ENCODE results near the gene RREB1.

RREB1 gene

DNA sequence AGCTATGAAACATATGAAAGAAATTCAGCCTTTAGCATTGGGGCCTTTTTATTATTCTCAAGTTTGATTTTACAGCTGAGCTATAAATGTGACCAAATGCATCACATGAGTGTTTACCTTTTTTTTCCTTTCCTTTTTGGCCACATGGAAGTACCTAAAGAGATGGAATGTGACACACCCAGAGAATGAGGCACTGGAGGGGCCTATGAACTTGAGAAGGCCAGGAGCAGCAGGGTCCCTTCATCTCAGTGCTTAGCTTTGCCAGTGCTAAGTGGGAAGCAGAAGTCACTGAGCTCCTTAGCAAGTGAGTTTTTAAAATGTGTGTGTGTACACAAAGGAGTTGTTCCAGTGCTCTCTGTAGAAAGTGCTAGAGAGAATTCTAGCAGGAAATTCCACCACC is 44.7 kb downstream of the RREB1 start (continued):
- TF ChIP-seq, protein P1, sequence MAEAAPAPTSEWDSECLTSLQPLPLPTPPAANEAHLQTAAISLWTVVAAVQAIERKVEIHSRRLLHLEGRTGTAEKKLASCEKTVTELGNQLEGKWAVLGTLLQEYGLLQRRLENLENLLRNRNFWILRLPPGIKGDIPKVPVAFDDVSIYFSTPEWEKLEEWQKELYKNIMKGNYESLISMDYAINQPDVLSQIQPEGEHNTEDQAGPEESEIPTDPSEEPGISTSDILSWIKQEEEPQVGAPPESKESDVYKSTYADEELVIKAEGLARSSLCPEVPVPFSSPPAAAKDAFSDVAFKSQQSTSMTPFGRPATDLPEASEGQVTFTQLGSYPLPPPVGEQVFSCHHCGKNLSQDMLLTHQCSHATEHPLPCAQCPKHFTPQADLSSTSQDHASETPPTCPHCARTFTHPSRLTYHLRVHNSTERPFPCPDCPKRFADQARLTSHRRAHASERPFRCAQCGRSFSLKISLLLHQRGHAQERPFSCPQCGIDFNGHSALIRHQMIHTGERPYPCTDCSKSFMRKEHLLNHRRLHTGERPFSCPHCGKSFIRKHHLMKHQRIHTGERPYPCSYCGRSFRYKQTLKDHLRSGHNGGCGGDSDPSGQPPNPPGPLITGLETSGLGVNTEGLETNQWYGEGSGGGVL (tag by site-specific recombination; IDR thresholded peaks at IDR 0.05), result no peak
- TF ChIP-seq ZNF791 (tag by site-specific recombination; IDR thresholded peaks at IDR 0.05) (no peak), ZNF140 (tag by site-specific recombination; IDR thresholded peaks at IDR 0.05) (no peak), OVOL3 (tag by site-specific recombination; IDR thresholded peaks at IDR 0.05) (no peak), ZNF292 (tag by site-specific recombination; IDR thresholded peaks at IDR 0.05; ENCODE audit: borderline replicate concordance, low read depth) (no peak)
- TF ChIP-seq, protein P2, sequence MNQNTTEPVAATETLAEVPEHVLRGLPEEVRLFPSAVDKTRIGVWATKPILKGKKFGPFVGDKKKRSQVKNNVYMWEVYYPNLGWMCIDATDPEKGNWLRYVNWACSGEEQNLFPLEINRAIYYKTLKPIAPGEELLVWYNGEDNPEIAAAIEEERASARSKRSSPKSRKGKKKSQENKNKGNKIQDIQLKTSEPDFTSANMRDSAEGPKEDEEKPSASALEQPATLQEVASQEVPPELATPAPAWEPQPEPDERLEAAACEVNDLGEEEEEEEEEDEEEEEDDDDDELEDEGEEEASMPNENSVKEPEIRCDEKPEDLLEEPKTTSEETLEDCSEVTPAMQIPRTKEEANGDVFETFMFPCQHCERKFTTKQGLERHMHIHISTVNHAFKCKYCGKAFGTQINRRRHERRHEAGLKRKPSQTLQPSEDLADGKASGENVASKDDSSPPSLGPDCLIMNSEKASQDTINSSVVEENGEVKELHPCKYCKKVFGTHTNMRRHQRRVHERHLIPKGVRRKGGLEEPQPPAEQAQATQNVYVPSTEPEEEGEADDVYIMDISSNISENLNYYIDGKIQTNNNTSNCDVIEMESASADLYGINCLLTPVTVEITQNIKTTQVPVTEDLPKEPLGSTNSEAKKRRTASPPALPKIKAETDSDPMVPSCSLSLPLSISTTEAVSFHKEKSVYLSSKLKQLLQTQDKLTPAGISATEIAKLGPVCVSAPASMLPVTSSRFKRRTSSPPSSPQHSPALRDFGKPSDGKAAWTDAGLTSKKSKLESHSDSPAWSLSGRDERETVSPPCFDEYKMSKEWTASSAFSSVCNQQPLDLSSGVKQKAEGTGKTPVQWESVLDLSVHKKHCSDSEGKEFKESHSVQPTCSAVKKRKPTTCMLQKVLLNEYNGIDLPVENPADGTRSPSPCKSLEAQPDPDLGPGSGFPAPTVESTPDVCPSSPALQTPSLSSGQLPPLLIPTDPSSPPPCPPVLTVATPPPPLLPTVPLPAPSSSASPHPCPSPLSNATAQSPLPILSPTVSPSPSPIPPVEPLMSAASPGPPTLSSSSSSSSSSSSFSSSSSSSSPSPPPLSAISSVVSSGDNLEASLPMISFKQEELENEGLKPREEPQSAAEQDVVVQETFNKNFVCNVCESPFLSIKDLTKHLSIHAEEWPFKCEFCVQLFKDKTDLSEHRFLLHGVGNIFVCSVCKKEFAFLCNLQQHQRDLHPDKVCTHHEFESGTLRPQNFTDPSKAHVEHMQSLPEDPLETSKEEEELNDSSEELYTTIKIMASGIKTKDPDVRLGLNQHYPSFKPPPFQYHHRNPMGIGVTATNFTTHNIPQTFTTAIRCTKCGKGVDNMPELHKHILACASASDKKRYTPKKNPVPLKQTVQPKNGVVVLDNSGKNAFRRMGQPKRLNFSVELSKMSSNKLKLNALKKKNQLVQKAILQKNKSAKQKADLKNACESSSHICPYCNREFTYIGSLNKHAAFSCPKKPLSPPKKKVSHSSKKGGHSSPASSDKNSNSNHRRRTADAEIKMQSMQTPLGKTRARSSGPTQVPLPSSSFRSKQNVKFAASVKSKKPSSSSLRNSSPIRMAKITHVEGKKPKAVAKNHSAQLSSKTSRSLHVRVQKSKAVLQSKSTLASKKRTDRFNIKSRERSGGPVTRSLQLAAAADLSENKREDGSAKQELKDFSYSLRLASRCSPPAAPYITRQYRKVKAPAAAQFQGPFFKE (tag by site-specific recombination; IDR thresholded peaks at IDR 0.05; ENCODE audit: borderline replicate concordance), result no peak

DNA sequence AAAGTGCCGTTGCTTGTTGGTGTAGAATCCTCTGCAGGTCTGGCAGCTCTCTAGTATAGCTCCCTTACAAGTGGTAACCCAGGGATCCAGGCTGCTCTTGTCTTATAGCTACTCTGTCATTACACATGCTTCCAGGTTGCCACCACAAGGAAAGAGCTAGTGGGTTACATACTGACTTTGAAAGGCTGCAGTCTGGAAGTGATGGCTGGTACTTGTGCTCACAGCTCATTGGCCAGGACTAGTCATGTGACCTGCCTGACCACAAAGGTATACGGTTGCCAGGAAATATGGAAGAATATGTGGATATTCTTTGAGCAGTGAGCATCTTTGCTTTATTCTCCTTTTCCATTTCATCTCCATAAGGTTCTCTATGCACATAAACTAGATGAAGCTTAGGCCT is 46.0 kb downstream of the RREB1 start:
- no peak overlapping the region for H3K27ac ChIP-seq (ENCODE audit: extremely low read depth, low read depth, low read length)
- CTCF ChIA-PET, result interaction anchor here (0.8 kb wide), 1 partner anchor 43 kb away, joined by 3 read pairs; no protein-coding TSS in a partner anchor
- peaks cover 15% of the 10 kb centered on the region; the same call in 1 of the 2 replicates for H3K4me1 ChIP-seq (ENCODE audit: control insufficient read depth, insufficient read depth, low read length)
- H3K9me3 ChIP-seq (ENCODE audit: control insufficient read depth, insufficient read depth, low read depth, low read length), result no peaks in the 10 kb centered on the region
- POLR2A ChIA-PET, result interaction anchor here (0.9 to 1.3 kb wide), 3 partner anchors 11 to 101 kb away, joined by 3 to 4 read pairs (median 4); no protein-coding TSS in a partner anchor
- H3K36me3 ChIP-seq (ENCODE audit: control insufficient read depth in 2 of 2, insufficient read depth in 1 of 2, low read length in 2 of 2), result no peaks in the 10 kb centered on the region
- H3K4me3 ChIP-seq (ENCODE audit: low read depth, low read length), result no peak overlapping the region
- TF ChIP-seq, protein P3, sequence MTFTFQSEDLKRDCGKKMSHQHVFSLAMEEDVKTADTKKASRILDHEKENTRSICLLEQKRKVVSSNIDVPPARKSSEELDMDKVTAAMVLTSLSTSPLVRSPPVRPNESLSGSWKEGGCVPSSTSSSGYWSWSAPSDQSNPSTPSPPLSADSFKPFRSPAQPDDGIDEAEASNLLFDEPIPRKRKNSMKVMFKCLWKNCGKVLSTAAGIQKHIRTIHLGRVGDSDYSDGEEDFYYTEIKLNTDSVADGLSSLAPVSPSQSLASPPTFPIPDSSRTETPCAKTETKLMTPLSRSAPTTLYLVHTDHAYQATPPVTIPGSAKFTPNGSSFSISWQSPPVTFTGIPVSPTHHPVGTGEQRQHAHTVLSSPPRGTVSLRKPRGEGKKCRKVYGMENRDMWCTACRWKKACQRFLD (tag by site-specific recombination; IDR thresholded peaks at IDR 0.05), result no peak
- TF ChIP-seq ZNF426 (tag by site-specific recombination; IDR thresholded peaks at IDR 0.05) (no peak), ZNF221 (tag by site-specific recombination; IDR thresholded peaks at IDR 0.05; ENCODE audit: borderline replicate concordance) (no peak), ZNF768 (tag by site-specific recombination; IDR thresholded peaks at IDR 0.05) (no peak), ZNF114 (tag by site-specific recombination; IDR thresholded peaks at IDR 0.05) (no peak), ZSCAN23 (tag by site-specific recombination; IDR thresholded peaks at IDR 0.05) (no peak), ZNF155 (tag by site-specific recombination; IDR thresholded peaks at IDR 0.05) (no peak)
- TF ChIP-seq, protein P4, sequence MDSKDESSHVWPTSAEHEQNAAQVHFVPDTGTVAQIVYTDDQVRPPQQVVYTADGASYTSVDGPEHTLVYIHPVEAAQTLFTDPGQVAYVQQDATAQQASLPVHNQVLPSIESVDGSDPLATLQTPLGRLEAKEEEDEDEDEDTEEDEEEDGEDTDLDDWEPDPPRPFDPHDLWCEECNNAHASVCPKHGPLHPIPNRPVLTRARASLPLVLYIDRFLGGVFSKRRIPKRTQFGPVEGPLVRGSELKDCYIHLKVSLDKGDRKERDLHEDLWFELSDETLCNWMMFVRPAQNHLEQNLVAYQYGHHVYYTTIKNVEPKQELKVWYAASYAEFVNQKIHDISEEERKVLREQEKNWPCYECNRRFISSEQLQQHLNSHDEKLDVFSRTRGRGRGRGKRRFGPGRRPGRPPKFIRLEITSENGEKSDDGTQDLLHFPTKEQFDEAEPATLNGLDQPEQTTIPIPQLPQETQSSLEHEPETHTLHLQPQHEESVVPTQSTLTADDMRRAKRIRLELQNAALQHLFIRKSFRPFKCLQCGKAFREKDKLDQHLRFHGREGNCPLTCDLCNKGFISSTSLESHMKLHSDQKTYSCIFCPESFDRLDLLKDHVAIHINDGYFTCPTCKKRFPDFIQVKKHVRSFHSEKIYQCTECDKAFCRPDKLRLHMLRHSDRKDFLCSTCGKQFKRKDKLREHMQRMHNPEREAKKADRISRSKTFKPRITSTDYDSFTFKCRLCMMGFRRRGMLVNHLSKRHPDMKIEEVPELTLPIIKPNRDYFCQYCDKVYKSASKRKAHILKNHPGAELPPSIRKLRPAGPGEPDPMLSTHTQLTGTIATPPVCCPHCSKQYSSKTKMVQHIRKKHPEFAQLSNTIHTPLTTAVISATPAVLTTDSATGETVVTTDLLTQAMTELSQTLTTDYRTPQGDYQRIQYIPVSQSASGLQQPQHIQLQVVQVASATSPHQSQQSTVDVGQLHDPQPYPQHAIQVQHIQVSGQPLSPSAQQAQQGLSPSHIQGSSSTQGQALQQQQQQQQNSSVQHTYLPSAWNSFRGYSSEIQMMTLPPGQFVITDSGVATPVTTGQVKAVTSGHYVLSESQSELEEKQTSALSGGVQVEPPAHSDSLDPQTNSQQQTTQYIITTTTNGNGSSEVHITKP (tag by site-specific recombination; IDR thresholded peaks at IDR 0.05), result no peak
